Neural crest cell (in vitro differentiated cells): ENCODE data around the gene ANO4. TPM values are rescaled to one million over a fixed set of nuclear protein-coding genes. Genes with fewer than 3 reads are reported as not detected.

Experiments
- DNase-seq: peaks from one replicate; pipeline ENCODE4 v3.0.0; 2021; ENCODE audit warnings: low read depth, mixed read lengths, low spot score
- H3K27ac Mint-ChIP-seq: one replicate; pipeline ENCODE4 v1.8.0; 2021; ENCODE audit warnings: mild to moderate bottlenecking, mixed read lengths; ENCODE audit not compliant: unreplicated experiment
- H3K27me3 Mint-ChIP-seq: 2 replicates; pipeline ENCODE4 v1.8.0; 2021; ENCODE audit warnings: low read depth, mild to moderate bottlenecking, mixed read lengths
- H3K36me3 Mint-ChIP-seq: 2 replicates; pipeline ENCODE4 v1.8.0; 2021; ENCODE audit warnings: low read depth, mild to moderate bottlenecking, mixed read lengths
- H3K4me1 Mint-ChIP-seq: 2 replicates; pipeline ENCODE4 v1.8.0; 2021; ENCODE audit warnings: mixed read lengths
- H3K4me3 Mint-ChIP-seq: one replicate; pipeline ENCODE4 v1.8.0; 2021; ENCODE audit warnings: mild to moderate bottlenecking, mixed read lengths
- H3K9me3 Mint-ChIP-seq: 2 replicates; pipeline ENCODE4 v1.8.0; 2021; ENCODE audit warnings: mixed read lengths
- total RNA-seq: library from RNA; stranded (reverse); gene quantifications from 2 replicates; pipeline ENCODE4 v1.2.1, GENCODE V29; 2021
- TF ChIP-seq, protein P1 (sequence below): fragments of 200-600 bp; sonication (generic); conservative IDR thresholded peaks from 2 replicates; pipeline ENCODE4 v1.5.0; 2021; ENCODE audit warnings: antibody characterized with exemption, mild to moderate bottlenecking

ANO4 gene
- total RNA-seq, 1 donor from 2014 or later: 0.61 TPM

DNA sequence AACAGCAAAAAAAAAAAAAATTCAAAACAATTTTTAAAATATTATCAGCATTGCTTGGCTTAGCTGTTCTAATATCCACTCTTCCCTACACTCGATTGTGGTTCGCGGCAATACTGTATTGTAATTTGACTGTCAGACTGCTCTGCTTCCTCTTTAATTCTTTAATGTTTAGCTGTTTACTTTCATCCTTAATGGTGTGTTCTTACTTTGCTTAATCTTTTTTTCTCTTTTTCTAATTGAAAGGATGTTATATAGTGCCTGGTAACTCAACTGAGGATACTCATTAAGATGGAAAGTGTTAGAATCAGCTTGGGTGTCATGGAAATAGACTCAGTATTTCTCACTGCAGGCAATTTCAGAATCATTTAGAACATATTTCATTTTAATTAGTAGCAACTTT, 2.0 kb downstream of the ANO4 start:
- TF ChIP-seq, protein P1, sequence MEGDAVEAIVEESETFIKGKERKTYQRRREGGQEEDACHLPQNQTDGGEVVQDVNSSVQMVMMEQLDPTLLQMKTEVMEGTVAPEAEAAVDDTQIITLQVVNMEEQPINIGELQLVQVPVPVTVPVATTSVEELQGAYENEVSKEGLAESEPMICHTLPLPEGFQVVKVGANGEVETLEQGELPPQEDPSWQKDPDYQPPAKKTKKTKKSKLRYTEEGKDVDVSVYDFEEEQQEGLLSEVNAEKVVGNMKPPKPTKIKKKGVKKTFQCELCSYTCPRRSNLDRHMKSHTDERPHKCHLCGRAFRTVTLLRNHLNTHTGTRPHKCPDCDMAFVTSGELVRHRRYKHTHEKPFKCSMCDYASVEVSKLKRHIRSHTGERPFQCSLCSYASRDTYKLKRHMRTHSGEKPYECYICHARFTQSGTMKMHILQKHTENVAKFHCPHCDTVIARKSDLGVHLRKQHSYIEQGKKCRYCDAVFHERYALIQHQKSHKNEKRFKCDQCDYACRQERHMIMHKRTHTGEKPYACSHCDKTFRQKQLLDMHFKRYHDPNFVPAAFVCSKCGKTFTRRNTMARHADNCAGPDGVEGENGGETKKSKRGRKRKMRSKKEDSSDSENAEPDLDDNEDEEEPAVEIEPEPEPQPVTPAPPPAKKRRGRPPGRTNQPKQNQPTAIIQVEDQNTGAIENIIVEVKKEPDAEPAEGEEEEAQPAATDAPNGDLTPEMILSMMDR: no peak
- Mint-ChIP-seq H3K36me3 (no peaks in the 10 kb centered on the region), H3K27me3 (peaks cover 21% of the 10 kb centered on the region), H3K9me3 (no peaks in the 10 kb centered on the region), H3K4me1 (peaks cover 18% of the 10 kb centered on the region), H3K27ac (no peak overlapping the region), H3K4me3 (no peak overlapping the region)
- no peak for DNase-seq

DNA sequence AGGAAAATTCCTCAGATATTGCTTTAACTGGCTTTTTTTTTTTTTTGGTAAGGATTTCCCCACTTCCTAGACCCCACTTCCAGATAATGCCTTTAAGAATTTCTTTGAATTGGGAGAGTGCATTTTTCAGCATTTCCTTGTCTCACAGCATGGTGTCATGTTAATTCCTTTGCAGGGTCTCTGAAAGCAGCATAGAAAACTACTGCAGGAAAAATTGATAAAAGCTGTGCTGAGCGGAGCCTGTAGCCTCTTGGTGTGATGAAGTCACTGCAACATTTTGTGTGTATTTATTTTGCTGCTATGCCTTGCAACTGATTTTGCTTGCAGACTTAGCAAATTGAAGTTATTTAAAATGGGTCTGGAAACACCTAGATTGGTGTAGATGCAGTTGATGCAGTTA, 2.7 kb downstream of the ANO4 start:
- H3K4me1 Mint-ChIP-seq: peaks cover 18% of the 10 kb centered on the region
- H3K27ac Mint-ChIP-seq: no peak overlapping the region
- TF ChIP-seq, protein P1: no peak
- H3K36me3 Mint-ChIP-seq: no peaks in the 10 kb centered on the region
- no peaks in the 10 kb centered on the region for H3K9me3 Mint-ChIP-seq
- DNase-seq: no peak
- H3K4me3 Mint-ChIP-seq: no peak overlapping the region
- H3K27me3 Mint-ChIP-seq: peaks cover 23% of the 10 kb centered on the region

DNA sequence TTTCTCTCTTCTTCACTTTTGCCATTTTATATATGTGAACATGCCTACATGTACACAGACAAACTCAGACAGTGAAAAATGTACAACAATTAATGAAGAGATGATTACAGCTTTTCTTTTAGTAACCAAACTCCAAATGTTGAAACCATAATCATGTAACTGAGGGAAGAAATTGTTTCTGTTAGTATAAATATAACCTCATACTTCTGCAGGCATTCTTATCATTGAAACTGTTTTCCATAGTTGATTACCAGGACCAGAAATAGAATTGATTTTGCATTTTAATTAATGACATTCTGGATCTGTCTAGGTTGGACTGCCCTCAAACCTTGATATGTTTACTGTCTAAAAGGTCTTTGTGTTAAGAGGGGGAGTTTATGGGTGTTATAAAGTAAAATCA, 3.2 kb downstream of the ANO4 start:
- DNase-seq: no peak
- Mint-ChIP-seq H3K4me1 (peaks cover 18% of the 10 kb centered on the region), H3K9me3 (no peaks in the 10 kb centered on the region), H3K4me3 (no peak overlapping the region), H3K27ac (no peak overlapping the region), H3K27me3 (peaks cover 24% of the 10 kb centered on the region), H3K36me3 (no peaks in the 10 kb centered on the region)
- TF ChIP-seq, protein P1: no peak

DNA sequence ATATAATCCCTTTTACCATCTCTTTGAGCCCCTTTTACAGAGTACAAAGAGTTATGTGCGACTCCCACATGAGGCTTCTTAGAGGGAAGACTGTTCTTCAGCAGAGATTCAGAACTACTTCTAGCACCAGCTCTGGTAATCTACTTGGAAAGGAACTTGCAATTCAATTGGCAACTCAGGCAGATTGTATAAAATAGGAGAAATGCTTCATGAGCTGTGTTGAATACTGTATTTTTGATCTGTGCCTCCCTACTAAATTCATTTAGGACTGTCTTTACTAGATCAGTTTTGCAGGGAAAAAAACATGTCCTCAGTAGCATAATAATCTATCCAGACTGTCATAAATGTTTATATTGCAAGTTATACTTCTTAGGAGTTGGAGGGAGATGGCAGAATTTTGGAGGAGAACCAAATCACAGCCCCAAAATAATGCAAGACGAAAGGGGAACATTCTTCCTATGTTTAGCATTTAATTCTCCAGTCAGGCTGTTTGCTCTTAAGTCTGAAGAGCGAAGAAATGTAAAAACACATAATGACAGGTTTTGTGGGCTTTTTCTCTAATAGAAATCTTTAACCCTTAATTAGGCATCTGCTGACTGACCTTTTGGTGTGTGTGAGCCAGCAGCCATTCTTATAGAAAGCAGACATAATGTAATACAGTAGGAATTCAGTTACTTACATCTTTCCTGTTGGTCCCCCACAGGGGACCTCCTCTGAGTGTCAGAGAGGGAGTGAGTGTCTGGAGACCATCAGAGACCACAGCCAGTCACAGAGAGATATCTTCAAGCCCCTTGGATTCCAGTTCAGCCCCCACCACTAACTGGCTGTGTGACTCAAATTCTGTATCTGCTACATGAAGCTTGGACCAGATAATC, 3.9 kb downstream of the ANO4 start:
- TF ChIP-seq, protein P1: no peak
- no peak overlapping the region for H3K4me3 Mint-ChIP-seq
- no peak for DNase-seq
- peaks cover 32% of the 10 kb centered on the region for H3K27me3 Mint-ChIP-seq
- H3K27ac Mint-ChIP-seq: no peak overlapping the region
- H3K36me3 Mint-ChIP-seq: no peaks in the 10 kb centered on the region
- H3K9me3 Mint-ChIP-seq: no peaks in the 10 kb centered on the region
- H3K4me1 Mint-ChIP-seq: peaks cover 18% of the 10 kb centered on the region

DNA sequence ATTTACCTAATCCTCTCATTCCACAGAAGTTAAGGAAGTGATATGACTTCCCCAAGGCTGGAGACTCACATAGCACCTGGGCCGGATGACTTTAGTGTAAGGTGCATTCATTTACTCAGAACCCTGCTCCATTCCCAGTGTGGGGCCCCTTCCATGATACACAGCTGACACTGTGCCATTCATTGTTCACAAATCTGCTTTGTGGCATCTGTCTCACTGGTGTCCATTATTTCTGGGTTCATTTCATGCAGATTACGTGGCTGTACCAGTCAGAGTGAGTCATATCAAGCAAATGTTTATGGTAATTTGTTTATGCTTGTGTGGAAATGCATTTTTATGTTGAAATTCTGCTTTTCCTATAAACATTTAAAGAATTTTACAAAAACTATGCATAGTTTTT, 5.2 kb downstream of the ANO4 start:
- TF ChIP-seq, protein P1: no peak
- no peak overlapping the region for H3K27ac Mint-ChIP-seq
- peaks cover 10% of the 10 kb centered on the region for H3K4me1 Mint-ChIP-seq
- H3K36me3 Mint-ChIP-seq: no peaks in the 10 kb centered on the region
- DNase-seq: no peak
- peaks cover 37% of the 10 kb centered on the region for H3K27me3 Mint-ChIP-seq
- H3K9me3 Mint-ChIP-seq: peaks cover 3% of the 10 kb centered on the region
- no peak overlapping the region for H3K4me3 Mint-ChIP-seq
